ENCODE data around the gene PRKN. TPM values are rescaled to one million over a fixed set of nuclear protein-coding genes. Genes with fewer than 3 reads are reported as not detected.

The PRKN gene
- total and polyA plus RNA-seq, 9 donors, result 3.0 to 15.0 (median 9.2) TPM

DNA sequence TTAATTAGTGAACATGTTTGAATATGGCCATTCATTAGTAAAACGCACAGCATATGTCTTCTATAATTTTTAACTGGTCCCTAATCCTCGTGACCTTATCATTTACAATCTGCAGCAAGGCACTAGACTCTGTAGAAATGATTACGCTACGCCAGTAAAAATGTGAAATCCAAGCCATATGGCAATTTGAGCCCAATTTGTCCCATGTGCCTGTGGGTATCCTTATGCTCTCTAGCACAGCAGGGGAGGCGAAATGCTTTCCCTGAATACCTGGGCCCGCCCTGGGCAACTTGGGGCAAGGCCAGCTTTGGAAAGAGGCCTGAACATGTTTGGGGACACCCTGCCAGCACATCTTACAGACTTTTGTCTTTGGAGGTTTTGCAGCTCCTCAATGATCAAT is 1331.0 kb downstream of the PRKN start:
- Histone ChIP-seq H3K4me1 (ENCODE audit: insufficient read depth) (no peaks in the 10 kb centered on the region), H3K27me3 (no peaks in the 10 kb centered on the region), H3K9me3 (no peaks in the 10 kb centered on the region), H3K36me3 (no peaks in the 10 kb centered on the region), H3K4me3 (no peak overlapping the region), H3K27ac (no peak overlapping the region)
- WGBS, 3 donors, result 95 to 98% (median 95%) methylated on average over 6 of the region's 6 CpGs
- TF ChIP-seq, protein P1, sequence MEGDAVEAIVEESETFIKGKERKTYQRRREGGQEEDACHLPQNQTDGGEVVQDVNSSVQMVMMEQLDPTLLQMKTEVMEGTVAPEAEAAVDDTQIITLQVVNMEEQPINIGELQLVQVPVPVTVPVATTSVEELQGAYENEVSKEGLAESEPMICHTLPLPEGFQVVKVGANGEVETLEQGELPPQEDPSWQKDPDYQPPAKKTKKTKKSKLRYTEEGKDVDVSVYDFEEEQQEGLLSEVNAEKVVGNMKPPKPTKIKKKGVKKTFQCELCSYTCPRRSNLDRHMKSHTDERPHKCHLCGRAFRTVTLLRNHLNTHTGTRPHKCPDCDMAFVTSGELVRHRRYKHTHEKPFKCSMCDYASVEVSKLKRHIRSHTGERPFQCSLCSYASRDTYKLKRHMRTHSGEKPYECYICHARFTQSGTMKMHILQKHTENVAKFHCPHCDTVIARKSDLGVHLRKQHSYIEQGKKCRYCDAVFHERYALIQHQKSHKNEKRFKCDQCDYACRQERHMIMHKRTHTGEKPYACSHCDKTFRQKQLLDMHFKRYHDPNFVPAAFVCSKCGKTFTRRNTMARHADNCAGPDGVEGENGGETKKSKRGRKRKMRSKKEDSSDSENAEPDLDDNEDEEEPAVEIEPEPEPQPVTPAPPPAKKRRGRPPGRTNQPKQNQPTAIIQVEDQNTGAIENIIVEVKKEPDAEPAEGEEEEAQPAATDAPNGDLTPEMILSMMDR (IDR thresholded peaks at IDR 0.05), result no peak
- TF ChIP-seq EP300 (IDR thresholded peaks at IDR 0.05) (no peak), POLR2A (IDR thresholded peaks at IDR 0.05) (no peak)
- DNase-seq, result no peak
- intact Hi-C loops (cut with DNase I), result no loop called here

DNA sequence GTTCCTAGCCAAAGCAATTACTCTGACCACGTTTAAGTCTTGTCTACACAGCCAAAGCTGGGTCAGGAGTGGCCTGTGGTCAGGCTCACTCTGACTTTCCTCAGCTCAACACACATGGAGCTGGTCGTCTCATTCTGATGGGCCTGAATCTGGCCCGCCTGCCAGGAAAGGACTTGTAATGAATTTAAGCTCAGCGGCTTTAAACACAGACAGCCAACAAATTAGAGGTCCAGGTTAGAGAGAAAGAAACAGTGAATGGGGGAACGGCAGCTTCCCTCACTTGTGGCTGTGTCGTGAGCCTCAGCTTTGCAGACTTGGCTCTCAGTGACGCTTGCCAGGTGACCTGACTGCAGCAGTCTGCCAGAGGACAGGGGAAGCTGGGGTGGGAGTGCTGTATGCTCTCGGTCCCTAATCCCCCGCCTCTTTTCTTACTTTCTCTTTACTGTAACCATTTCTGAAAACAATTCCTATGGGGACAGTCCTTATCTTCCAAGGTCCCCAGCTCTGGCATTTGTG is 1331.8 kb downstream of the PRKN start:
- intact Hi-C loops (cut with DNase I), result no loop called here
- DNase-seq, result no peak
- no peak overlapping the region for H3K4me3 ChIP-seq
- H3K36me3 ChIP-seq, result no peaks in the 10 kb centered on the region
- no peaks in the 10 kb centered on the region for H3K4me1 ChIP-seq (ENCODE audit: insufficient read depth)
- no peaks in the 10 kb centered on the region for H3K9me3 ChIP-seq
- TF ChIP-seq, protein P1 (IDR thresholded peaks at IDR 0.05), result no peak
- TF ChIP-seq EP300 (IDR thresholded peaks at IDR 0.05) (no peak), POLR2A (IDR thresholded peaks at IDR 0.05) (no peak)
- H3K27me3 ChIP-seq, result no peaks in the 10 kb centered on the region
- no peak overlapping the region for H3K27ac ChIP-seq
- 74 to 84% (median 81%) methylated on average over 9 of the region's 9 CpGs for WGBS, 3 donors

DNA sequence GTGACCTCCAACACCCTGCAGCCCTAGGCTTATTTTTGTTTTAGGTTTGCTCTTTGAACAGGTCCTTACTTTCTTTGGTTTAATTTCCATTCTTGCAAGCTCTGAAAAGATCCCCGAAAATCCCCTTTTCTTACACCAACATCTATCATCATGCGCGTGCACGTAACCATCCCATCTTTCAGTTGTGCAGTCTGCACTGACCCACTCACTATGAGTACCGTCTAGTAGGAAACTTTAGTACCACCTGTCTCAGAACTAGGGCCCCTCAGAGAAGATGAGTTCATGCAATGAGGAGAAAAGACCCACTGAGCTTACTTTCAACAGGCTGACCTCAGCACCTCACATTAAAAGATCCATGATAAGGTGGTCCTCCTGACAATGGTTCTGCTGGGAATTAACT is 1333.1 kb downstream of the PRKN start:
- no peak overlapping the region for H3K4me3 ChIP-seq
- no peaks in the 10 kb centered on the region for H3K36me3 ChIP-seq

DNA sequence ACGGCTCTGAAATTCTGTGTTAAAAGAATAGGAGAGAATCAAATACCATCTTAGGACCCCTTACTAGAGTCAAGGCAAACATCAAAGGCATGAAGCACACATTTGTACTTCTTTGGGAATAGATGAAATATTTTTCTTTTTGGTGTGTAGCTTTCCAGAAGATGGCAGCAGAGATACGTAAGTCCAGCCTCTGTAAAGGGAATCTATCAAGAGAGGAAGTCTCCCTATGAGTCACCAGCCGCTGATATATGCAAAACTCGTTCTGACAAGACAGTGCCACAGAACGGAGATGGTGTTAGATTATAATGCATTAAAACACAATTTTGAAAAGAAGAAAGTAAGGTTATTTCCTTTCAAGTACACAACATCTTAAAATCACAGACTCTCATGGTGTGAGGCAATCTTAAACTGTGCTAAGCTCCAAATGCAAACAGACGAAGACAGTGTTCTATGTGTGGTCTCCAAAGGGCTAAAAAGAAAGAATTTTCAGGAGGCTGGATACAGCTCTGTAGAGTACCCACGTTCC is 1333.7 kb downstream of the PRKN start:
- intact Hi-C loops (cut with DNase I), result no loop called here

More for the DNA sequence above, 1333.1 kb downstream of the PRKN start:
- H3K27ac ChIP-seq, result no peak overlapping the region
- DNase-seq, result no peak
- TF ChIP-seq EP300 (IDR thresholded peaks at IDR 0.05) (no peak), POLR2A (IDR thresholded peaks at IDR 0.05) (no peak)
- TF ChIP-seq, protein P1 (IDR thresholded peaks at IDR 0.05), result no peak
- no peaks in the 10 kb centered on the region for H3K4me1 ChIP-seq (ENCODE audit: insufficient read depth)
- no peaks in the 10 kb centered on the region for H3K27me3 ChIP-seq
- WGBS, 3 donors, result 82 to 93% (median 90%) methylated on average over 5 of the region's 5 CpGs
- intact Hi-C loops (cut with DNase I), result no loop called here
- H3K9me3 ChIP-seq, result no peaks in the 10 kb centered on the region

More for the DNA sequence above, 1333.7 kb downstream of the PRKN start:
- 6 to 8% (median 7%) methylated on average over 7 of the region's 7 CpGs for WGBS, 3 donors
- no peak overlapping the region for H3K27ac ChIP-seq
- H3K4me3 ChIP-seq, result no peak overlapping the region
- H3K27me3 ChIP-seq, result no peaks in the 10 kb centered on the region
- H3K4me1 ChIP-seq (ENCODE audit: insufficient read depth), result no peaks in the 10 kb centered on the region
- H3K36me3 ChIP-seq, result no peaks in the 10 kb centered on the region
- H3K9me3 ChIP-seq, result no peaks in the 10 kb centered on the region
- DNase-seq, result peak in 2 of 5 donors; percentile 37 to 44
- TF ChIP-seq POLR2A (IDR thresholded peaks at IDR 0.05) (no peak), EP300 (IDR thresholded peaks at IDR 0.05) (no peak)
- TF ChIP-seq, protein P1 (IDR thresholded peaks at IDR 0.05), result peak; percentile 26 to 59 (median 56)
